Left renal pelvis (tissue), 4 donors: Measurements from ENCODE around the gene GRIK2. TPM values are rescaled to one million over a fixed set of nuclear protein-coding genes. Genes with fewer than 3 reads are reported as not detected.

Experiments
- DNase-seq, 4 donors: peaks; one replicate each; pipeline ENCODE4 v3.0.0-alpha.2; 2013; ENCODE audit warnings: low read depth in 4 of 4, low spot score in 3 of 4
- polyA plus RNA-seq, 4 donors: library from polyadenylated mRNA; unstranded; fragments of 120-200 nt; gene quantifications; one replicate each; pipeline ENCODE4 v1.2.1, GENCODE V29; 2013; ENCODE audit not compliant: insufficient read length in 4 of 4

GRIK2 gene
- polyA plus RNA-seq, 4 donors, result 1.3 to 18.0 (median 14.9) TPM

- DNase-seq, result no peak
Measured at GRCh38 chr6:101451981-101452380, 58.5 kb downstream of the GRIK2 start.

GRCh38 chr6:101453221-101453620, 59.7 kb downstream of the GRIK2 start:
- no peak for DNase-seq

- no peak for DNase-seq
Measured at GRCh38 chr6:101454106-101454676, 60.7 kb downstream of the GRIK2 start.

- no peak for DNase-seq
Measured at GRCh38 chr6:101458336-101458735, 64.8 kb downstream of the GRIK2 start.

- no peak for DNase-seq
Measured at GRCh38 chr6:101458826-101459225, 65.3 kb downstream of the GRIK2 start.

- no peak for DNase-seq
Measured at GRCh38 chr6:101462576-101462975, 69.1 kb downstream of the GRIK2 start.

GRCh38 chr6:101465863-101466262, 72.4 kb downstream of the GRIK2 start:
- no peak for DNase-seq

GRCh38 chr6:101477436-101477835, 83.9 kb downstream of the GRIK2 start:
- DNase-seq, result no peak

- DNase-seq, result no peak
Measured at GRCh38 chr6:101478891-101479290, 85.4 kb downstream of the GRIK2 start.

- DNase-seq, result no peak
Measured at GRCh38 chr6:101482606-101483005, 89.1 kb downstream of the GRIK2 start.

GRCh38 chr6:101484781-101485180, 91.3 kb downstream of the GRIK2 start:
- DNase-seq, result no peak

- no peak for DNase-seq
Measured at GRCh38 chr6:101486124-101486523, 92.6 kb downstream of the GRIK2 start.

- no peak for DNase-seq
Measured at GRCh38 chr6:101486726-101487125, 93.2 kb downstream of the GRIK2 start.

- no peak for DNase-seq
Measured at GRCh38 chr6:101489456-101489855, 95.9 kb downstream of the GRIK2 start.

- no peak for DNase-seq
Measured at GRCh38 chr6:101490857-101491256, 97.3 kb downstream of the GRIK2 start.

- DNase-seq, result no peak
Measured at GRCh38 chr6:101502818-101503217, 109.3 kb downstream of the GRIK2 start.

GRCh38 chr6:101509536-101509935, 116.0 kb downstream of the GRIK2 start:
- no peak for DNase-seq

GRCh38 chr6:101513181-101513580, 119.7 kb downstream of the GRIK2 start:
- DNase-seq, result no peak

- peak in 1 of 4 donors; percentile 1 for DNase-seq
Measured at GRCh38 chr6:101516578-101516977, 123.1 kb downstream of the GRIK2 start.

- no peak for DNase-seq
Measured at GRCh38 chr6:101517632-101518031, 124.1 kb downstream of the GRIK2 start.

- no peak for DNase-seq
Measured at GRCh38 chr6:101522254-101522653, 128.7 kb downstream of the GRIK2 start.

- no peak for DNase-seq
Measured at GRCh38 chr6:101527467-101527866, 134.0 kb downstream of the GRIK2 start.

- DNase-seq, result no peak
Measured at GRCh38 chr6:101528801-101529200, 135.3 kb downstream of the GRIK2 start.
